CD4-positive, CD25-positive, alpha-beta regulatory T cell (primary cell): Measurements from ENCODE around the gene RASSF8. TPM values are rescaled to one million over a fixed set of nuclear protein-coding genes. Genes with fewer than 3 reads are reported as not detected.

Experiments used
- ATAC-seq, 2 donors: fragments of 150-1000 bp; cut with Tn5 transposase; one replicate each; pipeline ENCODE4 v1.10.0; 2021; ENCODE audit warnings: low read depth in 2 of 2, moderate number of reproducible peaks in 2 of 2, moderate library complexity in 1 of 2
- DNase-seq, 3 donors: peaks; one replicate each; pipeline versions ENCODE4 v3.0.0 to v3.0.0-alpha.2; 2012 to 2022; ENCODE audit warnings: mixed read lengths in 1 of 3
- H3K27ac ChIP-seq: one replicate; pipeline ENCODE4 v1.7.0; 2013; ENCODE audit warnings: mild to moderate bottlenecking, low read length; ENCODE audit not compliant: insufficient read depth, poor library complexity, severe bottlenecking
- H3K27me3 ChIP-seq: one replicate; pipeline ENCODE4 v1.7.0; 2013; ENCODE audit warnings: low read length; ENCODE audit not compliant: control insufficient read depth, insufficient read depth
- H3K36me3 ChIP-seq: one replicate; pipeline ENCODE4 v1.7.0; 2013; ENCODE audit warnings: mild to moderate bottlenecking, low read length, moderate library complexity; ENCODE audit not compliant: control insufficient read depth, insufficient read depth
- H3K4me1 ChIP-seq: 2 replicates; pipeline ENCODE4 v1.7.0; 2013; ENCODE audit warnings: mild to moderate bottlenecking, low read length; ENCODE audit not compliant: insufficient read depth, control insufficient read depth, poor library complexity, severe bottlenecking
- H3K4me3 ChIP-seq: one replicate; pipeline ENCODE4 v1.7.0; 2013; ENCODE audit warnings: low read depth, mild to moderate bottlenecking, low read length, moderate library complexity
- H3K9me3 ChIP-seq, 2 experiments: 1 replicate in 1 of 2; 2 replicates in 1 of 2; pipeline ENCODE4 v1.7.0; 2013; ENCODE audit warnings: low read length in 2 of 2, mild to moderate bottlenecking in 1 of 2, moderate library complexity in 1 of 2; ENCODE audit not compliant: control insufficient read depth in 2 of 2
- H3K27ac Mint-ChIP-seq, 3 donors: one replicate each; pipeline ENCODE4 v1.8.0; 2020 to 2022; ENCODE audit warnings: mild to moderate bottlenecking in 3 of 3, mixed read lengths in 3 of 3, moderate library complexity in 2 of 3
- H3K27me3 Mint-ChIP-seq: one replicate; pipeline ENCODE4 v1.8.0; 2022; ENCODE audit warnings: mild to moderate bottlenecking, mixed read lengths
- H3K36me3 Mint-ChIP-seq: one replicate; pipeline ENCODE4 v1.8.0; 2020; ENCODE audit warnings: mixed read lengths
- H3K4me1 Mint-ChIP-seq, 4 donors: one replicate each; pipeline ENCODE4 v1.8.0; 2020 to 2022; ENCODE audit warnings: mixed read lengths in 4 of 4, mild to moderate bottlenecking in 1 of 4
- H3K4me3 Mint-ChIP-seq, 4 donors: one replicate each; pipeline ENCODE4 v1.8.0; 2020 to 2022; ENCODE audit warnings: mild to moderate bottlenecking in 4 of 4, mixed read lengths in 4 of 4, moderate library complexity in 3 of 4
- H3K9me3 Mint-ChIP-seq, 7 donors: one replicate each; pipeline ENCODE4 v1.8.0; 2020 to 2022; ENCODE audit warnings: mixed read lengths in 7 of 7, mild to moderate bottlenecking in 3 of 7, moderate library complexity in 2 of 7
- polyA plus RNA-seq, 4 donors: library from polyadenylated mRNA; unstranded; fragments of 300-500 nt; fragmentation: Illumina TruSeq; gene quantifications; one replicate each; pipeline ENCODE4 v1.2.3, GENCODE V29; 2021
- total RNA-seq: library from RNA; stranded (reverse); gene quantifications from one replicate; pipeline ENCODE4 v1.2.3, GENCODE V29; 2022

The RASSF8 gene
- total and polyA plus RNA-seq, 5 donors from 2014 or later, result 0.20 TPM; not detected in 4

DNA sequence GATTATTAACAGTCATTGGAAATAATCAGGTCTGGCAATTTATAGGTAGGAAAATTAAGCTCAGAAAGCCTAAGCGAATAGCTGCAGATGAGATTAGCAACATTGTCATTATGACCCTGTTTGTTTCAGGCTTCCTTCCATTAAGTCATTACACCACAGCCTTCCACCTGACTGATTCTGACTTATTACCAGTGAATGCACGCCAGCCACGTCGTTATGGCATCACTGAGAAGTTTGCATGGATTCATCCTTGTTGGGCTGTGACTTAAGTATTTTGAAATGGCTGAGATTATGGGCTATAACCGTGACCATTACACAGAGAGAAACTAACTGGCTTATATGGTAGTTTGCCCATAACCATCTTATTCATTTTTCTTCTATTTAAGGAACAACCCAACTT lies 18.6 kb downstream of the RASSF8 start:
- Mint-ChIP-seq H3K27ac (no peak overlapping the region), H3K36me3 (no peaks in the 10 kb centered on the region), H3K27me3 (peaks cover 10% of the 10 kb centered on the region), H3K9me3 (peaks cover 0 to 7% (median 0%) of the 10 kb centered on the region in 7 donors), H3K4me3 (no peak overlapping the region), H3K4me1 (no peaks in the 10 kb centered on the region)
- Histone ChIP-seq H3K27me3 (peaks cover 5% of the 10 kb centered on the region), H3K4me3 (no peak overlapping the region), H3K9me3 (no peaks in the 10 kb centered on the region), H3K27ac (no peak overlapping the region), H3K4me1 (no peaks in the 10 kb centered on the region), H3K36me3 (no peaks in the 10 kb centered on the region)
- ATAC-seq (no peak), DNase-seq (no peak)

GRCh38 chr12:25979059-25979458 lies 20.6 kb downstream of the RASSF8 start:
- Mint-ChIP-seq H3K9me3 (peaks cover 0 to 7% (median 0%) of the 10 kb centered on the region in 7 donors), H3K36me3 (no peaks in the 10 kb centered on the region), H3K27ac (no peak overlapping the region), H3K4me1 (no peaks in the 10 kb centered on the region), H3K4me3 (no peak overlapping the region), H3K27me3 (peaks cover 10% of the 10 kb centered on the region)
- DNase-seq, result no peak
- Histone ChIP-seq H3K4me1 (no peaks in the 10 kb centered on the region), H3K4me3 (no peak overlapping the region), H3K36me3 (no peaks in the 10 kb centered on the region), H3K9me3 (no peaks in the 10 kb centered on the region), H3K27ac (no peak overlapping the region), H3K27me3 (no peaks in the 10 kb centered on the region)
- ATAC-seq, result no peak

DNA sequence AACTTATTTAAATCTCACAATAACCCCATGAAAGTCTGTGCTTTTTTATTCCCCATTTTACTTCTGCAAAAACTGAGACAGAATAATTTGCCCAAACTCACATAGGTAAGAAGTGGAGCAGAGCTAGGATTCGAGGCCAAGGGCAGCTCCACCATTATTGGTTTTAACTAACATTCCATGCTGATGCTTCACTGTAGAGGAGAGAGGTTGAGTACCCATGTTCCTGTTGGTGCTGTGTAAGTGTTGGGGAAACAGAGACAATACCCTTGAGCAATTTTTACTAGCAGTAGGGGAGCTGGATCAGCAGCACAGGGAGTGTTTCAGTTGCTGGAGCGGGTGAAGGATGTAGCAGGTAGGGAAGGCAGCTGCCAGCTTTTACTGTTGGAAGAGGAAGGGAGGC lies 21.1 kb downstream of the RASSF8 start:
- H3K9me3 ChIP-seq, result no peaks in the 10 kb centered on the region
- H3K27ac Mint-ChIP-seq, result no peak overlapping the region
- no peaks in the 10 kb centered on the region for H3K4me1 Mint-ChIP-seq
- H3K4me3 Mint-ChIP-seq, result no peak overlapping the region
- no peaks in the 10 kb centered on the region for H3K27me3 ChIP-seq
- H3K27ac ChIP-seq, result no peak overlapping the region
- no peak overlapping the region for H3K4me3 ChIP-seq
- peaks cover 0 to 6% (median 0%) of the 10 kb centered on the region in 7 donors for H3K9me3 Mint-ChIP-seq
- no peak for DNase-seq
- H3K4me1 ChIP-seq, result no peaks in the 10 kb centered on the region
- ATAC-seq, result no peak
- H3K36me3 Mint-ChIP-seq, result no peaks in the 10 kb centered on the region
- no peaks in the 10 kb centered on the region for H3K36me3 ChIP-seq
- H3K27me3 Mint-ChIP-seq, result peaks cover 8% of the 10 kb centered on the region

- no peak for ATAC-seq
- Histone ChIP-seq H3K9me3 (no peaks in the 10 kb centered on the region), H3K4me3 (no peak overlapping the region), H3K4me1 (no peaks in the 10 kb centered on the region), H3K36me3 (no peaks in the 10 kb centered on the region), H3K27ac (no peak overlapping the region), H3K27me3 (no peaks in the 10 kb centered on the region)
- Mint-ChIP-seq H3K36me3 (no peaks in the 10 kb centered on the region), H3K4me3 (no peak overlapping the region), H3K27me3 (peaks cover 5% of the 10 kb centered on the region), H3K4me1 (no peaks in the 10 kb centered on the region), H3K27ac (no peak overlapping the region), H3K9me3 (peaks cover 0 to 4% (median 0%) of the 10 kb centered on the region in 7 donors)
- DNase-seq, result no peak
Observed at GRCh38 chr12:25980035-25980434, 21.6 kb downstream of the RASSF8 start.

GRCh38 chr12:25981597-25981996 lies 23.1 kb downstream of the RASSF8 start:
- H3K9me3 ChIP-seq, result no peaks in the 10 kb centered on the region
- Mint-ChIP-seq H3K4me1 (no peaks in the 10 kb centered on the region), H3K9me3 (peaks cover 0 to 4% (median 0%) of the 10 kb centered on the region in 7 donors), H3K27me3 (peaks cover 4% of the 10 kb centered on the region), H3K27ac (no peak overlapping the region), H3K36me3 (no peaks in the 10 kb centered on the region), H3K4me3 (no peak overlapping the region)
- no peak overlapping the region for H3K4me3 ChIP-seq
- no peaks in the 10 kb centered on the region for H3K27me3 ChIP-seq
- no peaks in the 10 kb centered on the region for H3K36me3 ChIP-seq
- DNase-seq, result no peak
- ATAC-seq, result no peak
- no peak overlapping the region for H3K27ac ChIP-seq
- H3K4me1 ChIP-seq, result no peaks in the 10 kb centered on the region

DNA sequence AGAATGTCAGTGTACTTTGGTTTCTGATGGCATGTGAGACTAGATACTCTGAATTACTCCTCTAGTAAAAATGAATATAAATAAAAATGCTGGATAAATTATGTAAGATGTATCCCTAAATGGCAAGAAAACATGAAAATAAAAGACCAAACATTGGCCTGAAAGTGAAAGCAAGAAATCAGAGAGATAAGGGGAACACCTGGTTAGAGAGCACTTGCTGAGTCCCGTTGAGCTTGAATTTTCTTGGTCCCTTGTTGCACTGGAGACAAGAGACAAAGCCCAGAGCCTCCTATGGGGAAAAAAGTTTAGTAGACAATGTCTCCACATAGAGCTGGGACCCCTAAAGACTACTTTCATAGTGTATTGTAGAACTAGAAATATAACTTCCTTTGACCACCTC lies 23.9 kb downstream of the RASSF8 start:
- H3K27ac Mint-ChIP-seq, result no peak overlapping the region
- Histone ChIP-seq H3K27me3 (no peaks in the 10 kb centered on the region), H3K9me3 (no peaks in the 10 kb centered on the region), H3K4me3 (no peak overlapping the region), H3K4me1 (no peaks in the 10 kb centered on the region), H3K27ac (no peak overlapping the region), H3K36me3 (no peaks in the 10 kb centered on the region)
- peaks cover 4% of the 10 kb centered on the region for H3K27me3 Mint-ChIP-seq
- DNase-seq (no peak), ATAC-seq (no peak)
- no peaks in the 10 kb centered on the region for H3K36me3 Mint-ChIP-seq
- H3K4me3 Mint-ChIP-seq, result no peak overlapping the region
- H3K9me3 Mint-ChIP-seq, result peaks cover 0 to 4% (median 0%) of the 10 kb centered on the region in 7 donors
- H3K4me1 Mint-ChIP-seq, result no peaks in the 10 kb centered on the region

DNA sequence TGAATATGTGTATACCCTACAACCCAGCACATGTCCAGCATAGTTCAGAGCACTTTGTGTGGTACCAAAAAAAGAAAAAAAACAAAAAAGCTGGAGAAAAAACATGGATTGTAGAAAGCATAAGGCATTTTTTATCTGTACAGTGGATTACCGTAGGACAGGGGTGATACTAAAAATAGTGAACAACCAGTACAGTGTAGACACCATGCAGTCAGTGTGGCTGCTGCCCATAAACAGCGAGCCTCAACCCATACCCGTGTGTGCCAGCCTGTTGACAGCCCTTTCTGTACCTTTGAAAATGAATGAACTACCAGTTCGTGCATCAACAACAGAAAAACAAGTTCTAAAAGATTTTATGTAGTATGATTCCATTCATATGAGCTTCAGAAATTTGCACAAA lies 25.1 kb downstream of the RASSF8 start:
- Histone ChIP-seq H3K27me3 (no peaks in the 10 kb centered on the region), H3K4me1 (no peaks in the 10 kb centered on the region), H3K36me3 (no peaks in the 10 kb centered on the region), H3K27ac (no peak overlapping the region), H3K4me3 (no peak overlapping the region), H3K9me3 (no peaks in the 10 kb centered on the region)
- no peak for DNase-seq
- Mint-ChIP-seq H3K36me3 (no peaks in the 10 kb centered on the region), H3K9me3 (peaks cover 0 to 3% (median 0%) of the 10 kb centered on the region in 7 donors), H3K4me1 (no peaks in the 10 kb centered on the region), H3K4me3 (no peak overlapping the region), H3K27me3 (peaks cover 4% of the 10 kb centered on the region), H3K27ac (no peak overlapping the region)
- ATAC-seq, result no peak

- Mint-ChIP-seq H3K27me3 (peaks cover 4% of the 10 kb centered on the region), H3K27ac (no peak overlapping the region), H3K4me1 (no peaks in the 10 kb centered on the region), H3K9me3 (peaks cover 0 to 1% (median 0%) of the 10 kb centered on the region in 7 donors), H3K36me3 (no peaks in the 10 kb centered on the region), H3K4me3 (no peak overlapping the region)
- DNase-seq, result no peak
- ATAC-seq, result no peak
- H3K4me3 ChIP-seq, result no peak overlapping the region
- no peaks in the 10 kb centered on the region for H3K36me3 ChIP-seq
- no peaks in the 10 kb centered on the region for H3K4me1 ChIP-seq
- H3K27me3 ChIP-seq, result no peaks in the 10 kb centered on the region
- H3K27ac ChIP-seq, result no peak overlapping the region
- no peaks in the 10 kb centered on the region for H3K9me3 ChIP-seq
Observed at GRCh38 chr12:25984759-25985158, 26.3 kb downstream of the RASSF8 start.
